ENCODE data around the gene ATRNL1.

ATRNL1 gene

DNA sequence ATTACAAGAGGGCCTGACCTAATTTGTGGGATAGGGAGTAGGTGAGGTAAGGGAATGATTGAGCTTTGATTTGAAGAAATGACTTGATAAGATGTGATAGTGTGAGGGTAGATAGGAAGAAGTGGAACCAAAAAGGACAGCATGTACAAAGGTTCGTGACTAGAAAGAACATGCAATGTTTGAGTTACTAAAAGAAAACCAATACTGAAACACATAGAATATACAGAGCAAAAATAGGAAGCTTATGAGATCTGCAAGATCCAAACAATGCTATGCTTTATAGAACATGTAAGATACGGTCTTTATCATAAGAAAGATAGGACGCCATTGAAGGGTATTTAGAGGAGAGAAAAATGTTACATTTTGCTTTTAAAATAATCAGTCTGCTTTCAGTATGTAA, 343.8 kb downstream of the ATRNL1 start:
- Histone ChIP-seq H3K4me3 (replicated peaks; ENCODE audit: low read depth, low read length) (no peak overlapping the region), H3K36me3 (ENCODE audit: control insufficient read depth, insufficient read depth, low read length) (no peaks in the 10 kb centered on the region), H3K27me3 (replicated peaks; ENCODE audit: control insufficient read depth, insufficient read depth, low read length) (no peaks in the 10 kb centered on the region)
- TF ChIP-seq, protein P1, sequence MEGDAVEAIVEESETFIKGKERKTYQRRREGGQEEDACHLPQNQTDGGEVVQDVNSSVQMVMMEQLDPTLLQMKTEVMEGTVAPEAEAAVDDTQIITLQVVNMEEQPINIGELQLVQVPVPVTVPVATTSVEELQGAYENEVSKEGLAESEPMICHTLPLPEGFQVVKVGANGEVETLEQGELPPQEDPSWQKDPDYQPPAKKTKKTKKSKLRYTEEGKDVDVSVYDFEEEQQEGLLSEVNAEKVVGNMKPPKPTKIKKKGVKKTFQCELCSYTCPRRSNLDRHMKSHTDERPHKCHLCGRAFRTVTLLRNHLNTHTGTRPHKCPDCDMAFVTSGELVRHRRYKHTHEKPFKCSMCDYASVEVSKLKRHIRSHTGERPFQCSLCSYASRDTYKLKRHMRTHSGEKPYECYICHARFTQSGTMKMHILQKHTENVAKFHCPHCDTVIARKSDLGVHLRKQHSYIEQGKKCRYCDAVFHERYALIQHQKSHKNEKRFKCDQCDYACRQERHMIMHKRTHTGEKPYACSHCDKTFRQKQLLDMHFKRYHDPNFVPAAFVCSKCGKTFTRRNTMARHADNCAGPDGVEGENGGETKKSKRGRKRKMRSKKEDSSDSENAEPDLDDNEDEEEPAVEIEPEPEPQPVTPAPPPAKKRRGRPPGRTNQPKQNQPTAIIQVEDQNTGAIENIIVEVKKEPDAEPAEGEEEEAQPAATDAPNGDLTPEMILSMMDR (IDR thresholded peaks at IDR 0.05; ENCODE audit: insufficient read depth, low read length, poor library complexity, severe bottlenecking): no peak
- DNase-seq (ENCODE audit: extremely low read depth, insufficient read length): no peak

DNA sequence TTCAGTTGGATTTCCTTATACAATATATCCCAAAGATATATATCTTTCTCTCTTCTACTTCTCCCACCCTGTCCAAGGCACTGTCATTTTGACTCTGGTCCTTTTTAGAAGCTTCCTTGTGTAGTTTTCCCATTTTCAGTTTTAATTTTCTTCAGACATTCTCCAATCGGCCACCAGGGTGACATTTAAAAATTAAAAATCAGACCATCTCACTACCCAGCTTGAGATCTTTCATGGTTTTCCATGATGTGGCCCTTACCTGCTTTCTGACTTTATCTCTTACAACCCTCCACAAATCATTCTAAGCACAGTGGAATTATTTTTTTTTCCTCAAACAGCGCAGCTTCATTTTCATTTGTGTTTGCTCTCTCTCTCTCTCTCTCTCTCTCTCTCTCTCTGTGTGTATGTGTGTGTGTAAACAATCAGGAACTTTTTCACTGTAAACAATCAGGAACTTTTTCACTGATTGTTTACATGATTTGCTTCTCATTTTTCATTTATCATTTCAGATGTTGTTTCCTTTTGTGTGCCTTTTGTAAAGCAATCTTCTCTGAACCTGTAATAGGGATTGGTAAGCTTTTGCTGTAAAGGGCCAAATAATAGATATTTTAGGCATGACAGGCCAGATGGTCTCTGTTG, 348.9 kb downstream of the ATRNL1 start:
- H3K4me3 ChIP-seq (replicated peaks; ENCODE audit: low read depth, low read length): no peak overlapping the region
- TF ChIP-seq, protein P1 (IDR thresholded peaks at IDR 0.05; ENCODE audit: insufficient read depth, low read length, poor library complexity, severe bottlenecking): no peak
- no peaks in the 10 kb centered on the region for H3K27me3 ChIP-seq (replicated peaks; ENCODE audit: control insufficient read depth, insufficient read depth, low read length)
- DNase-seq (ENCODE audit: extremely low read depth, insufficient read length): no peak
- no peaks in the 10 kb centered on the region for H3K36me3 ChIP-seq (ENCODE audit: control insufficient read depth, insufficient read depth, low read length)

DNA sequence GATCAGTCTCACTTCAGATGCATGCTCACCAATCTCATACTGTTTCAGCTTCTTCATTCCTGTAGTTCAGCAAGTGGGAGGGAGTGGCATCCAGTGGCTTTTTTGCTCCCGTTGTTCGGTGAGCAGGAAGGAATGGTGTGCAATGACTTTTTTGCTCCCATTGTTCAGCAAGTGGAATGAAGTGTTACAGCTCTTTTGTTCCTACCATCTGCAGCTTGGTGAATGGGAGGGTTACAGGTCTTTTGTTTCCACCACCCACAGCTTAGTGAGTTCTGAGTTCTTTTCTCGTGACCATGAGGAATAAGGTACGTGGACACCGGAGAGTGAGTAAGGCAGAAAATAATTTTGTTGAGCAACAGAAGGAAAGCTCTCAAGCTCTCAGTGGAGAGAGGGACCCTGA, 363.6 kb downstream of the ATRNL1 start:
- no peaks in the 10 kb centered on the region for H3K36me3 ChIP-seq (ENCODE audit: control insufficient read depth, insufficient read depth, low read length)
- no peak for DNase-seq (ENCODE audit: extremely low read depth, insufficient read length)
- TF ChIP-seq, protein P1 (IDR thresholded peaks at IDR 0.05; ENCODE audit: insufficient read depth, low read length, poor library complexity, severe bottlenecking): no peak
- no peak overlapping the region for H3K4me3 ChIP-seq (replicated peaks; ENCODE audit: low read depth, low read length)
- H3K27me3 ChIP-seq (replicated peaks; ENCODE audit: control insufficient read depth, insufficient read depth, low read length): no peaks in the 10 kb centered on the region

DNA sequence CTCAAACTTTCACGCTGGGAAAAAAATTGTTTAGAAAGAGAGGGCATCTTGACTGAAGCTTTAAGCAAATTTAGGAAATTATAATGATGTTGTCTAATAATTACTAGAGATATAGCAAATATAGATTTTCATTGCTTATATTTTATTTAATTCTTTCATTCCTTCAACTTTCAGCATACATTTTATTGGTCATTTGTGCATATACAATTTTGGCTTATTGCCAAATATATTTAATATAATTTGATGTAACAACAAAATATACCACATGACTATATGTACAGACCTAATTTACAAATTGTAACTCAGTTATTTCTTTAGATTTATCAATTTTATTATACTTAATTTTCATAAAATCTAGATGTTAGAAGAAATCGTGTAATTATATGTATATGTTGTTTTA, 390.1 kb downstream of the ATRNL1 start:
- Histone ChIP-seq H3K36me3 (ENCODE audit: control insufficient read depth, insufficient read depth, low read length) (no peaks in the 10 kb centered on the region), H3K4me3 (replicated peaks; ENCODE audit: low read depth, low read length) (no peak overlapping the region), H3K27me3 (replicated peaks; ENCODE audit: control insufficient read depth, insufficient read depth, low read length) (no peaks in the 10 kb centered on the region)
- TF ChIP-seq, protein P1 (IDR thresholded peaks at IDR 0.05; ENCODE audit: insufficient read depth, low read length, poor library complexity, severe bottlenecking): no peak
- no peak for DNase-seq (ENCODE audit: extremely low read depth, insufficient read length)

DNA sequence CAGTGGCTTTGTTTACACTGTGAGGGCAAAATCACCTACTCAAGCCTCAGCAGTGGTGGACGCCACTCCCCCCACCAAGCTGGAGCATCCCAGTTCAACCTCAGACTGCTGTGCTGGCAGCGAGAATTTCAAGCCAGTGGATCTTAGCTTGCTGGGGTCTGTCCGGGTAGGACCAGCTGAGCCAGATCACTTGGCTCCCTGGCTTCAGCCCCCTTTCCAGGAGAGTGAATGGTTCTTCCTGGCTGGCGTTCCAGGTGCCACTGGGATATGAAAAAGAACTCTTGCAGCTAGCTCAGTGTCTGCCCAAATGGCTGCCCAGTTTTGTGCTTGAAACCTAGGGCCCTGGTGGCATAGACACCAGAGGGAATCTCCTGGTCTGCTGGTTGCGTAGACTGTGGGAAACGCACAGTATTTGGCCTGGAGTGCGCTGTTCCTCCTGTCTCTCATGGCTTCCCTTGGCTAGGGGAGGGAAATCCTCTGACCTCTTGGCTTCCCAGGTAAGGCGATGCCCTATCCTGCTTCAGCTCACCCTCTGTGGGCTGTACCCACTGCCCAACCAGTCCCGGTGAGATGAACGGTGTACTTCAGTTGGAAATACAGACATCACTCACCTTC, 398.5 kb downstream of the ATRNL1 start:
- TF ChIP-seq, protein P1 (IDR thresholded peaks at IDR 0.05; ENCODE audit: insufficient read depth, low read length, poor library complexity, severe bottlenecking): no peak

More for the DNA sequence above, 398.5 kb downstream of the ATRNL1 start:
- Histone ChIP-seq H3K27me3 (replicated peaks; ENCODE audit: control insufficient read depth, insufficient read depth, low read length) (no peaks in the 10 kb centered on the region), H3K4me3 (replicated peaks; ENCODE audit: low read depth, low read length) (no peak overlapping the region), H3K36me3 (ENCODE audit: control insufficient read depth, insufficient read depth, low read length) (no peaks in the 10 kb centered on the region)
- no peak for DNase-seq (ENCODE audit: extremely low read depth, insufficient read length)
